Measurements from ENCODE around the gene TUSC2. TPM values are rescaled to one million over a fixed set of nuclear protein-coding genes. Genes with fewer than 3 reads are reported as not detected.

Gene TUSC2
- total RNA-seq, 1 experiment from 2014 or later, result 38.3 TPM

GRCh38 chr3:50365842-50366220 lies 37.8 kb upstream of the TUSC2 start:
- Histone ChIP-seq H3K4me3 (ENCODE audit: low read depth, low read length) (peak overlapping the region; percentile 66), H3K4me1 (0 out of 2 replicates have a peak, but pooled peaks cover 5% of the 10 kb centered on the region), H3K36me3 (ENCODE audit: control insufficient read depth, insufficient read depth, low read length) (no peaks in the 10 kb centered on the region), H3K27me3 (replicated peaks; ENCODE audit: control insufficient read depth, insufficient read depth, low read length) (no peaks in the 10 kb centered on the region), H3K9me3 (no peaks in the 10 kb centered on the region)
- no peaks in the 10 kb centered on the region for H3K36me3 Mint-ChIP-seq (ENCODE audit: insufficient read depth, unreplicated experiment)
- H3K4me1 Mint-ChIP-seq (ENCODE audit: low read depth, unreplicated experiment), result no peaks in the 10 kb centered on the region
- no peak overlapping the region for H3K27ac Mint-ChIP-seq (ENCODE audit: unreplicated experiment)
- ChIA-PET POLR2A (interaction anchor here (0.5 to 1.6 kb wide), 4 partner anchors 15 to 1619 kb away, joined by 3 to 9 read pairs (median 5); partner anchors contain the start of genes CYB561D2 and NPRL2), CTCF (interaction anchor here (1.0 to 1.4 kb wide), 2 partner anchors 15 to 177 kb away, joined by 4 to 7 read pairs; partner anchors contain the start of genes CYB561D2 and NPRL2)
- DNase-seq, result no peak
- H3K4me3 Mint-ChIP-seq (ENCODE audit: unreplicated experiment), result peak overlapping the region; percentile 72
- no peak for TF ChIP-seq CTCF (IDR thresholded peaks at IDR 0.05; ENCODE audit: insufficient read depth in 1 of 2, low read depth in 1 of 2, low read length in 1 of 2, severe bottlenecking in 1 of 2, unreplicated experiment in 1 of 2)
- H3K9me3 Mint-ChIP-seq (ENCODE audit: unreplicated experiment), result no peaks in the 10 kb centered on the region
- intact Hi-C loops (cut with micrococcal nuclease; ENCODE audit: unreplicated experiment), result loop anchor here (2.0 kb wide), 1 partner anchor 19 kb away; no protein-coding TSS in a partner anchor
- peaks cover 6% of the 10 kb centered on the region for H3K27me3 Mint-ChIP-seq (ENCODE audit: insufficient read depth, unreplicated experiment)
- BruUV-seq (replicated peaks), result no TSS peak

GRCh38 chr3:50365080-50365841 lies 37.2 kb upstream of the TUSC2 start:
- H3K27me3 Mint-ChIP-seq (ENCODE audit: insufficient read depth, unreplicated experiment), result peaks cover 6% of the 10 kb centered on the region
- DNase-seq, result peak; percentile 89 to 93
- Histone ChIP-seq H3K9me3 (no peaks in the 10 kb centered on the region), H3K27me3 (replicated peaks; ENCODE audit: control insufficient read depth, insufficient read depth, low read length) (no peaks in the 10 kb centered on the region), H3K36me3 (ENCODE audit: control insufficient read depth, insufficient read depth, low read length) (no peaks in the 10 kb centered on the region), H3K4me1 (0 out of 2 replicates have a peak, but pooled peaks cover 5% of the 10 kb centered on the region), H3K4me3 (ENCODE audit: low read depth, low read length) (peak overlapping the region; percentile 66)
- H3K4me1 Mint-ChIP-seq (ENCODE audit: low read depth, unreplicated experiment), result no peaks in the 10 kb centered on the region
- intact Hi-C loops (cut with micrococcal nuclease; ENCODE audit: unreplicated experiment), result loop anchor here (2.0 kb wide), 1 partner anchor 18 kb away; no protein-coding TSS in a partner anchor
- peak overlapping the region; percentile 72 for H3K4me3 Mint-ChIP-seq (ENCODE audit: unreplicated experiment)
- H3K27ac Mint-ChIP-seq (ENCODE audit: unreplicated experiment), result no peak overlapping the region
- no peaks in the 10 kb centered on the region for H3K36me3 Mint-ChIP-seq (ENCODE audit: insufficient read depth, unreplicated experiment)
- ChIA-PET CTCF (interaction anchor here (0.5 to 1.4 kb wide), 5 partner anchors 12 to 633 kb away, joined by 3 to 7 read pairs (median 4); partner anchors contain the start of genes CYB561D2 and NPRL2), POLR2A (interaction anchor here (0.5 to 1.6 kb wide), 4 partner anchors 15 to 1620 kb away, joined by 3 to 9 read pairs (median 5); partner anchors contain the start of genes CYB561D2 and NPRL2)
- H3K9me3 Mint-ChIP-seq (ENCODE audit: unreplicated experiment), result no peaks in the 10 kb centered on the region
- TF ChIP-seq CTCF (IDR thresholded peaks at IDR 0.05; ENCODE audit: insufficient read depth in 1 of 2, low read depth in 1 of 2, low read length in 1 of 2, severe bottlenecking in 1 of 2, unreplicated experiment in 1 of 2), result peak in 1 of 2 experiments; percentile 17
- BruUV-seq (replicated peaks), result no TSS peak

- no peak for DNase-seq
- peak overlapping the region; percentile 66 for H3K4me3 ChIP-seq (ENCODE audit: low read depth, low read length)
- ChIA-PET CTCF (interaction anchor here (0.5 to 1.4 kb wide), 3 partner anchors 12 to 633 kb away, joined by 3 to 4 read pairs (median 4); partner anchors contain the start of genes CYB561D2 and NPRL2), POLR2A (interaction anchor here (1.1 to 1.6 kb wide), 2 partner anchors 14 to 18 kb away, joined by 6 to 9 read pairs; partner anchors contain the start of genes CYB561D2 and NPRL2)
- no peak for TF ChIP-seq CTCF (IDR thresholded peaks at IDR 0.05; ENCODE audit: insufficient read depth in 1 of 2, low read depth in 1 of 2, low read length in 1 of 2, severe bottlenecking in 1 of 2, unreplicated experiment in 1 of 2)
- Mint-ChIP-seq H3K36me3 (ENCODE audit: insufficient read depth, unreplicated experiment) (no peaks in the 10 kb centered on the region), H3K27ac (ENCODE audit: unreplicated experiment) (no peak overlapping the region), H3K27me3 (ENCODE audit: insufficient read depth, unreplicated experiment) (peaks cover 6% of the 10 kb centered on the region), H3K4me1 (ENCODE audit: low read depth, unreplicated experiment) (no peaks in the 10 kb centered on the region), H3K4me3 (ENCODE audit: unreplicated experiment) (peak overlapping the region; percentile 72), H3K9me3 (ENCODE audit: unreplicated experiment) (no peaks in the 10 kb centered on the region)
- H3K27me3 ChIP-seq (replicated peaks; ENCODE audit: control insufficient read depth, insufficient read depth, low read length), result no peaks in the 10 kb centered on the region
- no peaks in the 10 kb centered on the region for H3K9me3 ChIP-seq
- H3K4me1 ChIP-seq, result 0 out of 2 replicates have a peak, but pooled peaks cover 5% of the 10 kb centered on the region
- no TSS peak for BruUV-seq (replicated peaks)
- no peaks in the 10 kb centered on the region for H3K36me3 ChIP-seq (ENCODE audit: control insufficient read depth, insufficient read depth, low read length)
- intact Hi-C loops (cut with micrococcal nuclease; ENCODE audit: unreplicated experiment), result loop anchor here (2.0 kb wide), 1 partner anchor 18 kb away; no protein-coding TSS in a partner anchor
Observed at GRCh38 chr3:50364573-50365079, 36.6 kb upstream of the TUSC2 start.
